GM12878 (cell line): ENCODE results near the gene OSBPL5. TPM values are rescaled to one million over a fixed set of nuclear protein-coding genes. Genes with fewer than 3 reads are reported as not detected.

Experiments used
- ATAC-seq: fragments of 200-7000 bp; cut with Tn5 transposase; 3 replicates; pipeline ENCODE4 v1.9.1; 2020; ENCODE audit warnings: mild to moderate bottlenecking, moderate library complexity
- BruUV-seq: library from RNA; stranded (reverse); fragments of 400-500 nt; replicated peaks from 2 replicates; lab custom pipeline; 2021; lab: Mats Ljungman, UMichigan
- CTCF ChIA-PET: fragments of 300-600 bp; sonication (Branson Sonifier 250); formaldehyde crosslinking; extraction: SDS; loops from one replicate; lab custom pipeline; 2021; ENCODE audit warnings: inconsistent platforms; lab: Yijun Ruan, JAX
- POLR2A ChIA-PET: fragments of 350-600 bp; formaldehyde crosslinking; extraction: SDS; loops from one replicate; lab custom pipeline; 2021; ENCODE audit warnings: inconsistent platforms; lab: Charles Lee
- RAD21 ChIA-PET: fragments of 300-600 bp; sonication (Branson Sonifier 250); formaldehyde crosslinking; loops from one replicate; lab custom pipeline; 2023; ENCODE audit warnings: antibody characterized with exemption; ENCODE audit not compliant: unreplicated experiment; lab: Charles Lee
- SMC1A ChIA-PET: fragments of 300-600 bp; sonication (Branson Sonifier 250); formaldehyde crosslinking; loops from one replicate; lab custom pipeline; 2023; ENCODE audit not compliant: unreplicated experiment, uncharacterized antibody; lab: Charles Lee
- DNase-seq: peaks from one replicate; pipeline ENCODE4 v3.0.0-alpha.2; 2011; ENCODE audit warnings: low read depth, low spot score
- FAIRE-seq: peaks from 3 replicates; lab custom pipeline; 2011; peaks lifted over from hg19 to GRCh38; lab: Jason Lieb, UNC
- H2AFZ ChIP-seq: 2 replicates; pipeline ENCODE4 v1.6.0; 2011; ENCODE audit warnings: low read depth, low read length, control low read depth; ENCODE audit not compliant: control insufficient read depth
- H3K27ac ChIP-seq: 2 replicates; pipeline ENCODE4 v1.5.1; 2011; ENCODE audit warnings: control low read depth; ENCODE audit not compliant: control insufficient read depth, insufficient read depth
- H3K27me3 ChIP-seq, 2 experiments: replicated peaks in 1 of 2; 2 replicates each; pipeline versions ENCODE4 v1.6.0 to v1.6.1; 2011; ENCODE audit warnings: low read length in 1 of 2; ENCODE audit not compliant: control insufficient read depth in 2 of 2, insufficient read depth in 2 of 2
- H3K36me3 ChIP-seq, 2 experiments: 2 replicates each; pipeline ENCODE4 v1.5.1; 2011; ENCODE audit warnings: low read length in 1 of 2; ENCODE audit not compliant: control insufficient read depth in 2 of 2, insufficient read depth in 2 of 2
- H3K4me1 ChIP-seq: 2 replicates; pipeline ENCODE4 v1.6.1; 2011; ENCODE audit warnings: mild to moderate bottlenecking, low read length, moderate library complexity, mixed read lengths; ENCODE audit not compliant: control insufficient read depth, insufficient read depth
- H3K4me2 ChIP-seq: 2 replicates; pipeline ENCODE4 v1.6.0; 2011; ENCODE audit warnings: control low read depth; ENCODE audit not compliant: control insufficient read depth, insufficient read depth
- H3K4me3 ChIP-seq: fragments of 200-600 bp; sonication (generic); 2 replicates; pipeline ENCODE4 v1.5.1; 2016
- H3K79me2 ChIP-seq: 2 replicates; pipeline ENCODE4 v1.6.0; 2011; ENCODE audit warnings: low read length; ENCODE audit not compliant: control insufficient read depth, insufficient read depth
- H3K9ac ChIP-seq: 2 replicates; pipeline ENCODE4 v1.8.0; 2011; ENCODE audit warnings: low read length, control low read depth, mixed read lengths; ENCODE audit not compliant: control insufficient read depth, insufficient read depth
- H3K9me3 ChIP-seq: replicated peaks from 3 replicates; pipeline ENCODE4 v1.5.1; 2011; ENCODE audit warnings: mild to moderate bottlenecking, low read length; ENCODE audit not compliant: control insufficient read depth, insufficient read depth
- H4K20me1 ChIP-seq: 2 replicates; pipeline ENCODE4 v1.6.0; 2011; ENCODE audit not compliant: control insufficient read depth, insufficient read depth
- EED ChIP-seq: sonication (generic); IDR thresholded peaks from 2 replicates; pipeline ENCODE4 v1.6.1; 2016; ENCODE audit warnings: antibody characterized with exemption, low read depth
- SUPT20H ChIP-seq: IDR thresholded peaks from 2 replicates; pipeline ENCODE4 v1.6.1; 2011; ENCODE audit warnings: low read depth, mild to moderate bottlenecking, low read length, moderate library complexity, borderline replicate concordance; ENCODE audit not compliant: control insufficient read depth
- ZSCAN29 ChIP-seq: fragments of 450-650 bp; IDR thresholded peaks from 2 replicates; pipeline ENCODE4 v1.6.1; 2017; ENCODE audit warnings: mild to moderate bottlenecking, moderate library complexity
- WGBS: methylation state at CpG from one replicate; pipeline ENCODE4 v1.1.6; 2016; ENCODE audit warnings: low lambda C conversion rate; ENCODE audit not compliant: insufficient replicate concordance, insufficient coverage; ENCODE audit errors: missing lambda C conversion rate; 5-methylcytosine and 5-hydroxymethylcytosine counted together
- in situ Hi-C: fragments of 300-500 bp; cut with MboI; formaldehyde crosslinking; loops from 9 replicates; pipeline ENCODE4 v1.14.3; 2018; ENCODE audit warnings: mixed read lengths
- intact Hi-C: fragments of 100-400 bp; cut with micrococcal nuclease; formaldehyde crosslinking; loops from one replicate; pipeline ENCODE4 v1.14.2; 2022; ENCODE audit not compliant: unreplicated experiment
- polyA plus RNA-seq, 11 experiments: library from polyadenylated mRNA; depleted of rRNA in 4 of 11; unstranded in 6 of 11; stranded (reverse) in 5 of 11; fragments of >200 nt; fragmentation: Nextera tagmentation in 4 of 11; fragmentation: Illumina TruSeq in 1 of 11; extraction: Ambion mirVana in 4 of 11; extraction: Trizol in 1 of 11; gene quantifications; 1 replicate in 1 of 11; 2 replicates in 10 of 11; pipeline versions ENCODE4 v1.2.1 to v1.2.3, GENCODE V29; 2011 to 2016; ENCODE audit warnings: inconsistent platforms in 2 of 11, missing spikeins in 2 of 11, low read depth in 1 of 11
- total RNA-seq, 4 experiments: library from RNA; depleted of rRNA in 3 of 4; stranded (reverse); fragments of >200 nt in 3 of 4; fragmentation: Illumina TruSeq in 1 of 4; extraction: Trizol in 1 of 4; gene quantifications; 2 replicates each; pipeline versions ENCODE4 v1.2.1 to v1.2.3, GENCODE V29; 2013 to 2021
- TF ChIP-seq, protein P1 (sequence below): fragments of 450-650 bp; IDR thresholded peaks from 2 replicates; pipeline ENCODE4 v1.6.1; 2014; ENCODE audit warnings: mild to moderate bottlenecking
- TF ChIP-seq, protein P2 (sequence below): fragments of 450-650 bp; IDR thresholded peaks from 2 replicates; pipeline ENCODE4 v1.6.1; 2018; ENCODE audit warnings: borderline replicate concordance, mild to moderate bottlenecking; ENCODE audit not compliant: partially characterized antibody
- TF ChIP-seq, protein P3 (sequence below): fragments of 450-650 bp; IDR thresholded peaks from 2 replicates; pipeline ENCODE4 v1.6.1; 2016; ENCODE audit warnings: mild to moderate bottlenecking

OSBPL5 gene
- total and polyA plus RNA-seq, 10 of the 15 experiments (the other 5 are each of a cell fraction or from before 2014, with no cell fraction given), result not detected

DNA sequence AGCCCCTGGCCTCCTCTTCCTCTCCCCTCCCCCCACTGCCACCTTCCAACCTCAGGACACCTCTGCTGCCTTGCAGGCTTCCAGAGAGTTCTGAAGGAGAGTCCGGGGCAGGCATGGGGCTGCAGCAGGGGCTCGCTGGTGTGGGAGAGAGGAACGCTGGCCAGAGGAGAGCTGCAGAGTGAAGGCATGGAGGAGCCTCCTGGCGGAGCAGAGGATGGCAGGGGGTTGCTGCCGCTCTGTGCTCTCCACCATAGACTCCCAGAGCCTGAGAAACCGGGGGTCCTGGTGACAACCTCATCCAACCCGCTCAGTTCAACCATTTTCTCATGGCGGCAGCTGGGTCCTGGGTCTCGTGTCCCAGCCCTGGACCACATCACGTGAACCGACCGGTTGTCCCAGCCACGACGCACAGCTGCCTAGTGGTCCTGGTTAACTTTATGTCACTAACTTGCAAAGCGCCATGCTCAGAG, 36.0 kb upstream of the OSBPL5 start:
- Histone ChIP-seq H4K20me1 (no peaks in the 10 kb centered on the region), H3K9ac (no peak overlapping the region), H3K9me3 (no peaks in the 10 kb centered on the region), H3K79me2 (no peaks in the 10 kb centered on the region), H3K27ac (no peak overlapping the region), H3K4me2 (no peak overlapping the region), H3K4me3 (no peak overlapping the region), H2AFZ (no peak overlapping the region), H3K36me3 (no peaks in the 10 kb centered on the region), H3K27me3 (peaks cover 0 to 2% of the 10 kb centered on the region in 2 experiments; a peak in 3 of 4 replicates), H3K4me1 (no peaks in the 10 kb centered on the region)
- 29% methylated on average over 15 of the region's 15 CpGs for WGBS
- no TSS peak for BruUV-seq
- intact Hi-C loops, result no loop called here
- ATAC-seq (no peak), FAIRE-seq (no peak), DNase-seq (no peak)
- CTCF ChIA-PET, result no interaction called here
- RAD21 ChIA-PET, result no interaction called here
- POLR2A ChIA-PET, result no interaction called here
- SMC1A ChIA-PET, result no interaction called here
- in situ Hi-C loops, result no loop called here
- TF ChIP-seq, protein P1, sequence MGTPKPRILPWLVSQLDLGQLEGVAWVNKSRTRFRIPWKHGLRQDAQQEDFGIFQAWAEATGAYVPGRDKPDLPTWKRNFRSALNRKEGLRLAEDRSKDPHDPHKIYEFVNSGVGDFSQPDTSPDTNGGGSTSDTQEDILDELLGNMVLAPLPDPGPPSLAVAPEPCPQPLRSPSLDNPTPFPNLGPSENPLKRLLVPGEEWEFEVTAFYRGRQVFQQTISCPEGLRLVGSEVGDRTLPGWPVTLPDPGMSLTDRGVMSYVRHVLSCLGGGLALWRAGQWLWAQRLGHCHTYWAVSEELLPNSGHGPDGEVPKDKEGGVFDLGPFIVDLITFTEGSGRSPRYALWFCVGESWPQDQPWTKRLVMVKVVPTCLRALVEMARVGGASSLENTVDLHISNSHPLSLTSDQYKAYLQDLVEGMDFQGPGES, result no peak
- TF ChIP-seq, protein P2, sequence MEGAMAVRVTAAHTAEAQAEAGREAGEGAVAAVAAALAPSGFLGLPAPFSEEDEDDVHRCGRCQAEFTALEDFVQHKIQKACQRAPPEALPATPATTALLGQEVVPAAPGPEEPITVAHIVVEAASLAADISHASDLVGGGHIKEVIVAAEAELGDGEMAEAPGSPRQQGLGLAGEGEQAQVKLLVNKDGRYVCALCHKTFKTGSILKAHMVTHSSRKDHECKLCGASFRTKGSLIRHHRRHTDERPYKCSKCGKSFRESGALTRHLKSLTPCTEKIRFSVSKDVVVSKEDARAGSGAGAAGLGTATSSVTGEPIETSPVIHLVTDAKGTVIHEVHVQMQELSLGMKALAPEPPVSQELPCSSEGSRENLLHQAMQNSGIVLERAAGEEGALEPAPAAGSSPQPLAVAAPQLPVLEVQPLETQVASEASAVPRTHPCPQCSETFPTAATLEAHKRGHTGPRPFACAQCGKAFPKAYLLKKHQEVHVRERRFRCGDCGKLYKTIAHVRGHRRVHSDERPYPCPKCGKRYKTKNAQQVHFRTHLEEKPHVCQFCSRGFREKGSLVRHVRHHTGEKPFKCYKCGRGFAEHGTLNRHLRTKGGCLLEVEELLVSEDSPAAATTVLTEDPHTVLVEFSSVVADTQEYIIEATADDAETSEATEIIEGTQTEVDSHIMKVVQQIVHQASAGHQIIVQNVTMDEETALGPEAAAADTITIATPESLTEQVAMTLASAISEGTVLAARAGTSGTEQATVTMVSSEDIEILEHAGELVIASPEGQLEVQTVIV, result no peak
- no peak for TF ChIP-seq SUPT20H
- no peak for TF ChIP-seq EED
- TF ChIP-seq, protein P3, sequence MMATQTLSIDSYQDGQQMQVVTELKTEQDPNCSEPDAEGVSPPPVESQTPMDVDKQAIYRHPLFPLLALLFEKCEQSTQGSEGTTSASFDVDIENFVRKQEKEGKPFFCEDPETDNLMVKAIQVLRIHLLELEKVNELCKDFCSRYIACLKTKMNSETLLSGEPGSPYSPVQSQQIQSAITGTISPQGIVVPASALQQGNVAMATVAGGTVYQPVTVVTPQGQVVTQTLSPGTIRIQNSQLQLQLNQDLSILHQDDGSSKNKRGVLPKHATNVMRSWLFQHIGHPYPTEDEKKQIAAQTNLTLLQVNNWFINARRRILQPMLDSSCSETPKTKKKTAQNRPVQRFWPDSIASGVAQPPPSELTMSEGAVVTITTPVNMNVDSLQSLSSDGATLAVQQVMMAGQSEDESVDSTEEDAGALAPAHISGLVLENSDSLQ, result no peak
- TF ChIP-seq ZSCAN29, result no peak
